IMR-90 (cell line): ENCODE measurements around the gene NUP93. TPM values are rescaled to one million over a fixed set of nuclear protein-coding genes. Genes with fewer than 3 reads are reported as not detected.
A peak's percentile ranks its signal among the peaks of the same experiment; 100 is the strongest.

Experiments used
- ATAC-seq: fragments of 200-7000 bp; cut with Tn5 transposase; 2 replicates; pipeline ENCODE4 v1.9.1; 2020; ENCODE audit warnings: low read depth, mild to moderate bottlenecking, moderate library complexity
- BruUV-seq: library from RNA; stranded (reverse); fragments of 400-500 nt; replicated peaks from 2 replicates; lab custom pipeline; 2021; lab: Mats Ljungman, UMichigan
- CTCF ChIA-PET: fragments of 300-600 bp; formaldehyde crosslinking; extraction: SDS; loops from one replicate; lab custom pipeline; 2021; ENCODE audit warnings: antibody characterized with exemption; lab: Yijun Ruan, JAX
- POLR2A ChIA-PET: fragments of 300-600 bp; sonication (Branson Sonifier 250); formaldehyde crosslinking; loops from one replicate; lab custom pipeline; 2022; ENCODE audit warnings: antibody characterized with exemption; ENCODE audit not compliant: unreplicated experiment; lab: Charles Lee
- DNase-seq: peaks from one replicate; pipeline ENCODE4 v3.0.0; 2013
- H2AFZ ChIP-seq: replicated peaks from 2 replicates; pipeline ENCODE3; 2013; ENCODE audit warnings: low read length, mild to moderate bottlenecking; ENCODE audit not compliant: poor library complexity
- H2AK5ac ChIP-seq: 2 replicates; pipeline ENCODE4 v1.6.1; 2013; ENCODE audit warnings: low read depth, low read length, inconsistent platforms
- H2AK9ac ChIP-seq: replicated peaks from 2 replicates; pipeline ENCODE3; 2013; ENCODE audit warnings: mild to moderate bottlenecking, low read depth, low read length, moderate library complexity; ENCODE audit not compliant: poor library complexity
- H2BK120ac ChIP-seq: 2 replicates; pipeline ENCODE4 v1.6.1; 2013; ENCODE audit warnings: low read depth, low read length, inconsistent platforms
- H2BK15ac ChIP-seq: 3 replicates; pipeline ENCODE4 v1.6.1; 2013; ENCODE audit warnings: low read depth, low read length, inconsistent platforms
- H2BK20ac ChIP-seq: 2 replicates; pipeline ENCODE4 v1.6.1; 2013; ENCODE audit warnings: low read depth, mild to moderate bottlenecking, inconsistent platforms, low read length, moderate library complexity
- H2BK5ac ChIP-seq: 2 replicates; pipeline ENCODE4 v1.6.1; 2013; ENCODE audit warnings: mild to moderate bottlenecking, low read depth, low read length, inconsistent platforms; ENCODE audit not compliant: poor library complexity, severe bottlenecking
- H3K14ac ChIP-seq: replicated peaks from 2 replicates; pipeline ENCODE4 v1.6.1; 2013; ENCODE audit warnings: low read depth, low read length, inconsistent platforms
- H3K18ac ChIP-seq: 2 replicates; pipeline ENCODE4 v1.6.1; 2013; ENCODE audit warnings: low read depth, low read length, control low read depth
- H3K23ac ChIP-seq: 2 replicates; pipeline ENCODE4 v1.6.1; 2013; ENCODE audit warnings: low read depth, low read length, inconsistent platforms
- H3K27ac ChIP-seq: 2 replicates; pipeline ENCODE4 v1.5.1; 2013; ENCODE audit warnings: mild to moderate bottlenecking, control low read depth, low read length; ENCODE audit not compliant: insufficient read depth
- H3K27me3 ChIP-seq: 2 replicates; pipeline ENCODE4 v1.6.1; 2013; ENCODE audit warnings: low read length; ENCODE audit not compliant: control insufficient read depth, insufficient read depth
- H3K36me3 ChIP-seq: 2 replicates; pipeline ENCODE4 v1.6.1; 2013; ENCODE audit warnings: low read length, mixed read lengths; ENCODE audit not compliant: control insufficient read depth, insufficient read depth
- H3K4ac ChIP-seq: 2 replicates; pipeline ENCODE4 v1.6.1; 2013; ENCODE audit warnings: low read depth, low read length, inconsistent platforms
- H3K4me1 ChIP-seq: 2 replicates; pipeline ENCODE4 v1.6.1; 2013; ENCODE audit warnings: low read length, mixed read lengths; ENCODE audit not compliant: control insufficient read depth, insufficient read depth
- H3K4me2 ChIP-seq: 2 replicates; pipeline ENCODE4 v1.6.1; 2013; ENCODE audit warnings: low read depth, mild to moderate bottlenecking, control low read depth, low read length, moderate library complexity
- H3K4me3 ChIP-seq: 2 replicates; pipeline ENCODE4 v1.5.1; 2013; ENCODE audit warnings: low read depth, mild to moderate bottlenecking, control low read depth, low read length, moderate library complexity; ENCODE audit not compliant: insufficient read depth
- H3K56ac ChIP-seq: 2 replicates; pipeline ENCODE4 v1.6.1; 2013; ENCODE audit warnings: low read length, inconsistent platforms; ENCODE audit not compliant: insufficient read depth; ENCODE audit errors: extremely low read depth
- H3K79me1 ChIP-seq, 2 experiments: 2 replicates each; pipeline ENCODE4 v1.6.1; 2013; ENCODE audit warnings: low read length in 2 of 2, inconsistent platforms in 1 of 2, low read depth in 1 of 2
- H3K9ac ChIP-seq: 2 replicates; pipeline ENCODE4 v1.6.1; 2013; ENCODE audit warnings: low read depth, low read length, control low read depth
- H3K9me1 ChIP-seq: 2 replicates; pipeline ENCODE4 v1.6.1; 2013; ENCODE audit warnings: low read length, inconsistent platforms; ENCODE audit not compliant: insufficient read depth
- H3K9me3 ChIP-seq: 2 replicates; pipeline ENCODE4 v1.6.1; 2013; ENCODE audit warnings: low read length; ENCODE audit not compliant: control insufficient read depth, insufficient read depth
- H4K20me1 ChIP-seq: 2 replicates; pipeline ENCODE4 v1.6.1; 2013; ENCODE audit warnings: low read length, inconsistent platforms; ENCODE audit not compliant: insufficient read depth
- H4K5ac ChIP-seq: 2 replicates; pipeline ENCODE4 v1.6.1; 2013; ENCODE audit warnings: mild to moderate bottlenecking, low read depth, low read length, control low read depth
- H4K8ac ChIP-seq, 2 experiments: 2 replicates each; pipeline ENCODE4 v1.6.1; 2013; ENCODE audit warnings: low read depth in 2 of 2, low read length in 2 of 2, control low read depth in 1 of 2, inconsistent platforms in 1 of 2
- H4K91ac ChIP-seq: 2 replicates; pipeline ENCODE4 v1.6.1; 2013; ENCODE audit warnings: low read depth, low read length, inconsistent platforms; ENCODE audit not compliant: insufficient read depth
- CEBPB ChIP-seq: IDR thresholded peaks from 2 replicates; pipeline ENCODE4 v1.6.1; 2012; ENCODE audit warnings: low read depth, low read length, improper control_type of control experiment
- CHD1 ChIP-seq: IDR thresholded peaks from 2 replicates; pipeline ENCODE4 v1.6.1; 2012; ENCODE audit warnings: low read depth, low read length, improper control_type of control experiment
- ELK1 ChIP-seq: fragments of 150-350 bp; IDR thresholded peaks from 2 replicates; pipeline ENCODE4 v1.6.1; 2016; ENCODE audit warnings: low read depth, mild to moderate bottlenecking, low read length, moderate library complexity, borderline replicate concordance
- FOS ChIP-seq: fragments of 150-350 bp; IDR thresholded peaks from 2 replicates; pipeline ENCODE4 v1.6.1; 2016; ENCODE audit warnings: low read depth, low read length
- MAFK ChIP-seq: IDR thresholded peaks from 2 replicates; pipeline ENCODE4 v1.6.1; 2012; ENCODE audit warnings: low read depth, low read length, improper control_type of control experiment
- MAZ ChIP-seq: IDR thresholded peaks from 2 replicates; pipeline ENCODE4 v1.6.1; 2012; ENCODE audit warnings: low read depth, mild to moderate bottlenecking, low read length, improper control_type of control experiment, moderate library complexity, borderline replicate concordance
- MXI1 ChIP-seq: IDR thresholded peaks from 2 replicates; pipeline ENCODE4 v1.6.1; 2012; ENCODE audit warnings: low read depth, mild to moderate bottlenecking, low read length, moderate library complexity, borderline replicate concordance
- NFE2L2 ChIP-seq: fragments of 150-350 bp; IDR thresholded peaks from 2 replicates; pipeline ENCODE4 v1.6.1; 2016; ENCODE audit warnings: low read depth, mild to moderate bottlenecking, low read length
- POLR2A ChIP-seq: IDR thresholded peaks from 2 replicates; pipeline ENCODE4 v1.6.1; 2012; ENCODE audit warnings: mild to moderate bottlenecking, low read depth, low read length
- RAD21 ChIP-seq: IDR thresholded peaks from 2 replicates; pipeline ENCODE4 v1.6.1; 2012; ENCODE audit warnings: low read length, improper control_type of control experiment
- RFX5 ChIP-seq: IDR thresholded peaks from 2 replicates; pipeline ENCODE4 v1.8.0; 2012; ENCODE audit warnings: low read depth, mild to moderate bottlenecking, low read length, moderate library complexity
- SMC3 ChIP-seq: fragments of 150-350 bp; IDR thresholded peaks from 2 replicates; pipeline ENCODE4 v1.6.1; 2016; ENCODE audit warnings: low read depth, mild to moderate bottlenecking, antibody characterized with exemption, low read length, moderate library complexity
- USF2 ChIP-seq: fragments of 150-350 bp; IDR thresholded peaks from 2 replicates; pipeline ENCODE4 v1.6.1; 2017; ENCODE audit warnings: mild to moderate bottlenecking, antibody characterized with exemption, low read length, low read depth
- WGBS, 2 experiments: methylation state at CpG; one replicate each; pipeline versions ENCODE4 v1.1.5 to v1.1.7; 2013; ENCODE audit warnings: missing lambda C conversion rate in 2 of 2; ENCODE audit not compliant: insufficient read length in 1 of 2; ENCODE audit errors: extremely low coverage in 2 of 2; 5-methylcytosine and 5-hydroxymethylcytosine counted together
- dilution Hi-C: fragments of 300-500 bp; cut with HindIII; formaldehyde crosslinking; loops from one replicate; pipeline ENCODE4 v1.14.3; 2018; ENCODE audit warnings: low sequenced_read_pairs; ENCODE audit not compliant: unreplicated experiment
- in situ Hi-C: fragments of 300-500 bp; cut with MboI; formaldehyde crosslinking; loops from 3 replicates; pipeline ENCODE4 v1.14.3; 2019; ENCODE audit warnings: low sequenced_read_pairs, inconsistent platforms, mixed read lengths
- intact Hi-C: fragments of 100-400 bp; cut with micrococcal nuclease; formaldehyde crosslinking; loops from 2 replicates; pipeline ENCODE4 v1.10.0; 2022
- polyA plus RNA-seq, 3 experiments: library from polyadenylated mRNA; depleted of rRNA; stranded (reverse); fragments of >200 nt; gene quantifications; 2 replicates each; pipeline ENCODE4 v1.2.3, GENCODE V29; 2012; ENCODE audit warnings: low replicate concordance in 1 of 3
- total RNA-seq: library from RNA; depleted of rRNA; stranded (reverse); fragments of >200 nt; gene quantifications from 2 replicates; pipeline ENCODE4 v1.2.3, GENCODE V29; 2012

Gene NUP93
- total and polyA plus RNA-seq, 2 of the 4 experiments (the other 2 are of a cell fraction) = 54.6 to 72.6 TPM

GRCh38 chr16:56847173-56847910 is 117.4 kb downstream of the NUP93 start:
- H3K4ac ChIP-seq = peak overlapping the region; percentile 58
- peak overlapping the region; percentile 12 to 86; a peak in 3 of 4 replicates for H4K8ac ChIP-seq
- ChIA-PET POLR2A (no interaction called here), CTCF (interaction anchor here (1.5 kb wide), 1 partner anchor 54 kb away, joined by 4 read pairs; no protein-coding TSS in a partner anchor)
- peak overlapping the region; percentile 46; the same call in 1 of the 2 replicates for H3K23ac ChIP-seq
- H2BK5ac ChIP-seq = peak overlapping the region; percentile 22
- no peaks in the 10 kb centered on the region for H3K27me3 ChIP-seq
- no peak overlapping the region for H3K4me2 ChIP-seq
- TF ChIP-seq FOS (no peak), RFX5 (no peak), NFE2L2 (no peak), CEBPB (no peak), SMC3 (no peak), ELK1 (no peak), CHD1 (no peak), USF2 (no peak), MAZ (no peak), POLR2A (no peak), MAFK (no peak), MXI1 (no peak), RAD21 (no peak)
- peak overlapping the region; percentile 68 for H2BK120ac ChIP-seq
- peak overlapping the region; percentile 17; the same call in 1 of the 2 replicates for H3K18ac ChIP-seq
- H3K9me3 ChIP-seq = no peaks in the 10 kb centered on the region
- peak overlapping the region; percentile 28; the same call in 1 of the 2 replicates for H2BK20ac ChIP-seq
- in situ Hi-C loops = no loop called here
- peaks cover 11% of the 10 kb centered on the region for H3K36me3 ChIP-seq
- no peak overlapping the region for H3K4me3 ChIP-seq
- H2BK15ac ChIP-seq = no peak overlapping the region
- BruUV-seq = no TSS peak
- ATAC-seq = no peak
- peak overlapping the region; percentile 16; the same call in 1 of the 2 replicates for H4K5ac ChIP-seq
- H3K9ac ChIP-seq = no peak overlapping the region
- peak overlapping the region; percentile 40; the same call in 1 of the 2 replicates for H4K91ac ChIP-seq
- intact Hi-C loops = loop anchor here (5.0 kb wide), 1 partner anchor 40 kb away; no protein-coding TSS in a partner anchor
- H2AFZ ChIP-seq = peak overlapping the region; percentile 70
- H3K9me1 ChIP-seq = peaks cover 38% of the 10 kb centered on the region
- dilution Hi-C loops = no loop called here
- no peak overlapping the region for H2AK9ac ChIP-seq
- H2AK5ac ChIP-seq = peak overlapping the region; percentile 69; the same call in 1 of the 2 replicates
- no peak overlapping the region for H3K56ac ChIP-seq
- H3K27ac ChIP-seq = no peak overlapping the region; the same call in 1 of the 2 replicates
- WGBS, 2 experiments = 48% methylated on average over 4 of the region's 9 CpGs; no CpG with 5 or more reads in 1 of the 2 experiments
- no peak for DNase-seq
- H4K20me1 ChIP-seq = no peaks in the 10 kb centered on the region
- H3K4me1 ChIP-seq = peaks cover 33% of the 10 kb centered on the region
- H3K79me1 ChIP-seq = 0 out of 4 replicates have a peak, but pooled peaks cover 0 to 9% of the 10 kb centered on the region in 2 experiments
- H3K14ac ChIP-seq = peak overlapping the region; percentile 19; the same call in 1 of the 2 replicates
